H1 (cell line): ENCODE results near the gene MIER2. TPM values are rescaled to one million over a fixed set of nuclear protein-coding genes. Genes with fewer than 3 reads are reported as not detected.

Experiments used
- CTCF ChIA-PET: fragments of 300-600 bp; sonication (Branson Sonifier 250); formaldehyde crosslinking; loops from one replicate; lab custom pipeline; 2021; ENCODE audit not compliant: partially characterized antibody; lab: Charles Lee
- POLR2A ChIA-PET: fragments of 300-600 bp; sonication (Branson Sonifier 250); formaldehyde crosslinking; loops from one replicate; lab custom pipeline; 2021; ENCODE audit warnings: inconsistent platforms; ENCODE audit not compliant: partially characterized antibody; lab: Charles Lee
- DNase-seq, 2 experiments: peaks; one replicate each; pipeline versions ENCODE4 v3.0.0 to v3.0.0-alpha.2; 2010 to 2022; ENCODE audit warnings: low spot score in 2 of 2, low read depth in 1 of 2, mixed read lengths in 1 of 2
- FAIRE-seq: peaks from 2 replicates; lab custom pipeline; 2011; peaks lifted over from hg19 to GRCh38; lab: Jason Lieb, UNC
- H2AFZ ChIP-seq: 2 replicates; pipeline ENCODE4 v1.8.1; 2012; ENCODE audit warnings: low read length, inconsistent platforms
- H2AK5ac ChIP-seq: 2 replicates; pipeline ENCODE4 v1.6.1; 2013; ENCODE audit warnings: low read depth, low read length
- H2BK120ac ChIP-seq: replicated peaks from 2 replicates; pipeline ENCODE3; 2013; ENCODE audit warnings: low read depth, low read length, inconsistent platforms
- H2BK12ac ChIP-seq: 2 replicates; pipeline ENCODE4 v1.6.1; 2013; ENCODE audit warnings: low read depth, low read length
- H2BK15ac ChIP-seq: 2 replicates; pipeline ENCODE4 v1.6.1; 2013; ENCODE audit warnings: low read length
- H2BK20ac ChIP-seq: 2 replicates; pipeline ENCODE4 v1.6.1; 2013; ENCODE audit warnings: low read length
- H2BK5ac ChIP-seq: 2 replicates; pipeline ENCODE4 v1.6.1; 2013; ENCODE audit warnings: low read depth, low read length
- H3K14ac ChIP-seq: 2 replicates; pipeline ENCODE4 v1.6.1; 2013; ENCODE audit warnings: inconsistent platforms; ENCODE audit not compliant: insufficient read length
- H3K18ac ChIP-seq: 2 replicates; pipeline ENCODE4 v1.6.1; 2013; ENCODE audit warnings: low read length; ENCODE audit errors: extremely low read depth
- H3K23ac ChIP-seq: 2 replicates; pipeline ENCODE4 v1.6.1; 2013; ENCODE audit warnings: inconsistent platforms; ENCODE audit not compliant: insufficient read length
- H3K23me2 ChIP-seq: 2 replicates; pipeline ENCODE4 v1.6.1; 2013; ENCODE audit warnings: low read depth, low read length
- H3K27ac ChIP-seq: 2 replicates; pipeline ENCODE4 v1.6.1; 2011; ENCODE audit warnings: low read depth, low read length, inconsistent platforms
- H3K27me3 ChIP-seq, 4 experiments: replicated peaks in 1 of 4; 1 replicate in 1 of 4; 2 replicates in 3 of 4; pipeline versions ENCODE4 v1.6.1 to v1.8.1; 2011 to 2013; ENCODE audit warnings: low read length in 3 of 4, mild to moderate bottlenecking in 3 of 4, inconsistent platforms in 2 of 4, mixed read lengths in 2 of 4, moderate library complexity in 1 of 4; ENCODE audit not compliant: control insufficient read depth in 3 of 4, insufficient read depth in 3 of 4; ENCODE audit errors: extremely low read depth in 1 of 4
- H3K36me3 ChIP-seq, 4 experiments: 2 replicates each; pipeline versions ENCODE4 v1.6.1 to v1.8.1; 2011 to 2013; ENCODE audit warnings: mild to moderate bottlenecking in 4 of 4, low read length in 3 of 4, moderate library complexity in 2 of 4, control low read depth in 1 of 4, inconsistent platforms in 1 of 4; ENCODE audit not compliant: insufficient read depth in 4 of 4, control insufficient read depth in 2 of 4
- H3K4ac ChIP-seq: replicated peaks from 2 replicates; pipeline ENCODE3; 2013; ENCODE audit warnings: low read length, low read depth, mixed read lengths, inconsistent platforms; ENCODE audit not compliant: insufficient read length
- H3K4me1 ChIP-seq, 4 experiments: replicated peaks in 1 of 4; 1 replicate in 1 of 4; 2 replicates in 3 of 4; pipeline versions ENCODE4 v1.6.1 to v1.8.1; 2011 to 2013; ENCODE audit warnings: low read length in 3 of 4, inconsistent platforms in 2 of 4, mixed read lengths in 1 of 4; ENCODE audit not compliant: insufficient read depth in 4 of 4, control insufficient read depth in 3 of 4
- H3K4me2 ChIP-seq, 2 experiments: 2 replicates each; pipeline versions ENCODE4 v1.6.1 to v1.8.1; 2011 to 2013; ENCODE audit warnings: low read depth in 2 of 2, low read length in 2 of 2, control low read depth in 1 of 2, inconsistent platforms in 1 of 2, mild to moderate bottlenecking in 1 of 2; ENCODE audit not compliant: insufficient read depth in 1 of 2
- H3K4me3 ChIP-seq, 4 experiments: fragments of 200-600, 300-600 bp in 1 of 4; sonication (generic), shearing (Covaris generic), sonication (Bioruptor Twin) in 1 of 4; 2 replicates each; pipeline versions ENCODE4 v1.5.1 to v1.8.1; 2011 to 2016; ENCODE audit warnings: low read length in 4 of 4, low read depth in 3 of 4, control low read depth in 2 of 4, inconsistent platforms in 2 of 4, mild to moderate bottlenecking in 2 of 4, mixed read lengths in 1 of 4, moderate library complexity in 1 of 4; ENCODE audit not compliant: insufficient read depth in 2 of 4; ENCODE audit errors: extremely low read depth in 1 of 4
- H3K56ac ChIP-seq: replicated peaks from 2 replicates; pipeline ENCODE3; 2013; ENCODE audit warnings: low read depth, mild to moderate bottlenecking, mixed read lengths, low read length, inconsistent platforms; ENCODE audit not compliant: insufficient read length
- H3K79me1 ChIP-seq: 2 replicates; pipeline ENCODE4 v1.6.1; 2013; ENCODE audit warnings: low read depth, low read length, control low read depth
- H3K79me2 ChIP-seq, 2 experiments: 2 replicates each; pipeline versions ENCODE4 v1.6.1 to v1.8.1; 2012 to 2013; ENCODE audit warnings: low read length in 2 of 2, mild to moderate bottlenecking in 2 of 2, inconsistent platforms in 1 of 2; ENCODE audit not compliant: insufficient read depth in 2 of 2, control insufficient read depth in 1 of 2
- H3K9ac ChIP-seq, 4 experiments: replicated peaks in 1 of 4; 1 replicate in 1 of 4; 2 replicates in 3 of 4; pipeline versions ENCODE4 v1.6.1 to v1.8.1; 2011 to 2013; ENCODE audit warnings: low read depth in 3 of 4, low read length in 3 of 4, control low read depth in 2 of 4, mild to moderate bottlenecking in 2 of 4, moderate library complexity in 2 of 4, inconsistent platforms in 1 of 4; ENCODE audit errors: extremely low read depth in 1 of 4
- H3K9me3 ChIP-seq, 2 experiments: 2 replicates each; pipeline versions ENCODE4 v1.6.1 to v1.8.1; 2012 to 2013; ENCODE audit warnings: mild to moderate bottlenecking in 2 of 2, moderate library complexity in 2 of 2, control low read depth in 1 of 2, inconsistent platforms in 1 of 2, low read depth in 1 of 2, low read length in 1 of 2, mixed read lengths in 1 of 2; ENCODE audit not compliant: insufficient read depth in 2 of 2
- H4K20me1 ChIP-seq, 2 experiments: replicated peaks in 1 of 2; 2 replicates each; pipeline versions ENCODE3 to v1.8.1; 2011 to 2013; ENCODE audit warnings: inconsistent platforms in 2 of 2, low read length in 2 of 2, mild to moderate bottlenecking in 1 of 2; ENCODE audit not compliant: insufficient read depth in 2 of 2, control insufficient read depth in 1 of 2
- H4K5ac ChIP-seq: 2 replicates; pipeline ENCODE4 v1.6.1; 2013; ENCODE audit warnings: low read length, low read depth, mixed read lengths, inconsistent platforms; ENCODE audit not compliant: insufficient read length
- H4K8ac ChIP-seq: 2 replicates; pipeline ENCODE4 v1.8.0; 2013; ENCODE audit warnings: mild to moderate bottlenecking, moderate library complexity, low read length, inconsistent platforms; ENCODE audit not compliant: insufficient read depth; ENCODE audit errors: extremely low read depth
- H4K91ac ChIP-seq: replicated peaks from 2 replicates; pipeline ENCODE3; 2013; ENCODE audit warnings: low read length, mixed read lengths, inconsistent platforms; ENCODE audit not compliant: insufficient read length
- ATF2 ChIP-seq: IDR thresholded peaks from 2 replicates; pipeline ENCODE4 v1.6.1; 2012; ENCODE audit warnings: low read length, inconsistent platforms
- ATF3 ChIP-seq: IDR thresholded peaks from 2 replicates; pipeline ENCODE4 v1.6.1; 2011; ENCODE audit warnings: low read depth, mild to moderate bottlenecking, low read length; ENCODE audit not compliant: insufficient read depth
- BACH1 ChIP-seq: IDR thresholded peaks from 2 replicates; pipeline ENCODE4 v1.6.1; 2012; ENCODE audit warnings: low read length, improper control_type of control experiment
- CBX5 ChIP-seq: fragments of 300-800, 300-1000 bp; sonication (generic); IDR thresholded peaks from 2 replicates; pipeline ENCODE4 v1.7.1; 2016; ENCODE audit warnings: antibody characterized with exemption, low read length, low read depth
- CREB1 ChIP-seq: IDR thresholded peaks from 2 replicates; pipeline ENCODE4 v1.6.1; 2012; ENCODE audit warnings: inconsistent platforms
- GABPA ChIP-seq: IDR thresholded peaks from 2 replicates; pipeline ENCODE4 v1.6.1; 2011; ENCODE audit warnings: mild to moderate bottlenecking, low read length, moderate library complexity, borderline replicate concordance; ENCODE audit not compliant: insufficient read depth
- MAX ChIP-seq: IDR thresholded peaks from 2 replicates; pipeline ENCODE4 v1.6.1; 2012; ENCODE audit warnings: inconsistent platforms
- POLR2AphosphoS5 ChIP-seq: IDR thresholded peaks from 2 replicates; pipeline ENCODE4 v1.6.1; 2011; ENCODE audit warnings: low read depth, low read length
- TCF12 ChIP-seq: IDR thresholded peaks from 2 replicates; pipeline ENCODE4 v1.6.1; 2011; ENCODE audit warnings: low read depth, mild to moderate bottlenecking, low read length
- USF2 ChIP-seq: IDR thresholded peaks from 2 replicates; pipeline ENCODE4 v1.6.1; 2011; ENCODE audit warnings: low read length, improper control_type of control experiment
- WGBS, 2 experiments: shearing (Covaris generic) in 1 of 2; methylation state at CpG; one replicate each; pipeline versions ENCODE4 v1.1.6 to v1.1.7; 2013 to 2015; ENCODE audit warnings: low lambda C conversion rate in 2 of 2, mixed read lengths in 2 of 2, inconsistent platforms in 1 of 2, low coverage in 1 of 2, missing lambda C conversion rate in 1 of 2; ENCODE audit not compliant: insufficient replicate concordance in 2 of 2, insufficient coverage in 1 of 2, insufficient read length in 1 of 2; ENCODE audit errors: extremely low coverage in 1 of 2, missing lambda C conversion rate in 1 of 2; 5-methylcytosine and 5-hydroxymethylcytosine counted together
- polyA plus RNA-seq, 7 experiments: library from polyadenylated mRNA; depleted of rRNA in 3 of 7; stranded (reverse) in 5 of 7; unstranded in 2 of 7; fragments of >200 nt in 5 of 7; fragments of 200-250 nt in 2 of 7; gene quantifications; 1 replicate in 5 of 7; 2 replicates in 1 of 7; 4 replicates in 1 of 7; pipeline versions ENCODE4 v1.2.1 to v1.2.3, GENCODE V29; 2011 to 2013; ENCODE audit warnings: missing spikeins in 2 of 7, mixed read lengths in 2 of 7
- total RNA-seq: library from RNA; stranded (reverse); fragmentation: NEBNext Ultra II Directional; extraction: Animal tissue kit (Norgen Biotek cat#: 25700); gene quantifications from 2 replicates; pipeline ENCODE4 v1.2.1, GENCODE V29; 2021

The MIER2 gene
- total and polyA plus RNA-seq, 2 of the 8 experiments (the other 6 are each of a cell fraction or from before 2014, with no cell fraction given): 30.3 to 48.3 TPM

GRCh38 chr19:372306-372890, 27.8 kb upstream of the MIER2 start:
- no peaks in the 10 kb centered on the region for H3K36me3 ChIP-seq
- no peak overlapping the region for H4K5ac ChIP-seq
- H2BK20ac ChIP-seq: no peak overlapping the region
- WGBS, 2 experiments: 87% methylated on average over 14 of the region's 14 CpGs; no CpG with 5 or more reads in 1 of the 2 experiments
- no peak overlapping the region for H2AFZ ChIP-seq
- H3K9me3 ChIP-seq: no peaks in the 10 kb centered on the region; a peak in 1 of 4 replicates
- ChIA-PET CTCF (interaction anchor here (0.6 to 2.7 kb wide), 8 partner anchors 8 to 215 kb away, joined by 3 to 6 read pairs (median 4); no protein-coding TSS in a partner anchor), POLR2A (interaction anchor here (1.0 kb wide), 1 partner anchor 59 kb away, joined by 4 read pairs; no protein-coding TSS in a partner anchor)
- no peaks in the 10 kb centered on the region for H3K79me1 ChIP-seq
- no peak overlapping the region for H3K4me3 ChIP-seq
- no peak overlapping the region for H2BK12ac ChIP-seq
- H3K9ac ChIP-seq: no peak overlapping the region
- DNase-seq (no peak), FAIRE-seq (no peak)
- no peak overlapping the region for H3K56ac ChIP-seq
- H2BK120ac ChIP-seq: no peak overlapping the region
- no peaks in the 10 kb centered on the region for H4K20me1 ChIP-seq
- no peaks in the 10 kb centered on the region for H3K27me3 ChIP-seq
- H4K8ac ChIP-seq: no peak overlapping the region
- H3K79me2 ChIP-seq: no peaks in the 10 kb centered on the region
- H3K18ac ChIP-seq: no peak overlapping the region
- H3K27ac ChIP-seq: no peak overlapping the region
- no peaks in the 10 kb centered on the region for H3K4me1 ChIP-seq
- no peak overlapping the region for H3K14ac ChIP-seq
- H4K91ac ChIP-seq: no peak overlapping the region
- no peak overlapping the region for H3K4ac ChIP-seq
- no peak overlapping the region for H3K4me2 ChIP-seq
- H2AK5ac ChIP-seq: no peak overlapping the region
- no peak overlapping the region for H3K23ac ChIP-seq
- H3K23me2 ChIP-seq: no peaks in the 10 kb centered on the region
- no peak overlapping the region for H2BK5ac ChIP-seq
- H2BK15ac ChIP-seq: no peak overlapping the region
- TF ChIP-seq MAX (no peak), ATF3 (no peak), ATF2 (no peak), GABPA (no peak), CREB1 (no peak), CBX5 (no peak), USF2 (no peak), BACH1 (no peak), POLR2AphosphoS5 (no peak), TCF12 (no peak)
